ENCODE results near the gene TMEFF2. TPM values are rescaled to one million over a fixed set of nuclear protein-coding genes. Genes with fewer than 3 reads are reported as not detected.

The TMEFF2 gene
- total RNA-seq, 2 donors from 2014 or later, result 3.2 to 55.8 TPM

- no peak for DNase-seq (ENCODE audit: low spot score)
- TF ChIP-seq CTCF (IDR thresholded peaks at IDR 0.05) (no peak), POLR2A (IDR thresholded peaks at IDR 0.05) (no peak), POLR2AphosphoS5 (IDR thresholded peaks at IDR 0.05) (no peak)
- Histone ChIP-seq H3K4me1 (replicated peaks) (no peaks in the 10 kb centered on the region), H3K27me3 (replicated peaks; ENCODE audit: insufficient read depth) (no peaks in the 10 kb centered on the region), H3K4me3 (no peak overlapping the region), H3K9me3 (no peaks in the 10 kb centered on the region), H3K36me3 (no peaks in the 10 kb centered on the region), H3K27ac (no peak overlapping the region)
- intact Hi-C loops (cut with DNase I), result no loop called here
- 80% methylated on average over 5 of the region's 5 CpGs for WGBS
Observed at GRCh38 chr2:191981706-191982105, 213.0 kb downstream of the TMEFF2 start.

- WGBS, result 96% methylated on average over 3 of the region's 3 CpGs
- Histone ChIP-seq H3K27ac (no peak overlapping the region), H3K9me3 (no peaks in the 10 kb centered on the region), H3K27me3 (replicated peaks; ENCODE audit: insufficient read depth) (no peaks in the 10 kb centered on the region), H3K36me3 (no peaks in the 10 kb centered on the region), H3K4me1 (replicated peaks) (no peaks in the 10 kb centered on the region), H3K4me3 (no peak overlapping the region)
- TF ChIP-seq POLR2A (IDR thresholded peaks at IDR 0.05) (no peak), CTCF (IDR thresholded peaks at IDR 0.05) (no peak), POLR2AphosphoS5 (IDR thresholded peaks at IDR 0.05) (no peak)
- DNase-seq (ENCODE audit: low spot score), result no peak
- intact Hi-C loops (cut with DNase I), result no loop called here
Observed at GRCh38 chr2:191980483-191980882, 214.2 kb downstream of the TMEFF2 start.

GRCh38 chr2:191979221-191979730, 215.5 kb downstream of the TMEFF2 start:
- TF ChIP-seq POLR2AphosphoS5 (IDR thresholded peaks at IDR 0.05) (no peak), POLR2A (IDR thresholded peaks at IDR 0.05) (no peak), CTCF (IDR thresholded peaks at IDR 0.05) (no peak)
- no peaks in the 10 kb centered on the region for H3K36me3 ChIP-seq
- H3K9me3 ChIP-seq, result no peaks in the 10 kb centered on the region
- no peak for DNase-seq (ENCODE audit: low spot score)
- intact Hi-C loops (cut with DNase I), result no loop called here
- 47% methylated on average over 2 of the region's 2 CpGs for WGBS
- no peak overlapping the region for H3K4me3 ChIP-seq
- no peaks in the 10 kb centered on the region for H3K4me1 ChIP-seq (replicated peaks)
- no peak overlapping the region for H3K27ac ChIP-seq
- H3K27me3 ChIP-seq (replicated peaks; ENCODE audit: insufficient read depth), result no peaks in the 10 kb centered on the region

- Histone ChIP-seq H3K27ac (no peak overlapping the region), H3K9me3 (no peaks in the 10 kb centered on the region), H3K4me1 (replicated peaks) (no peaks in the 10 kb centered on the region), H3K36me3 (no peaks in the 10 kb centered on the region), H3K27me3 (replicated peaks; ENCODE audit: insufficient read depth) (no peaks in the 10 kb centered on the region), H3K4me3 (no peak overlapping the region)
- TF ChIP-seq CTCF (IDR thresholded peaks at IDR 0.05) (no peak), POLR2A (IDR thresholded peaks at IDR 0.05) (no peak), POLR2AphosphoS5 (IDR thresholded peaks at IDR 0.05) (no peak)
- intact Hi-C loops (cut with DNase I), result no loop called here
- 87% methylated on average over 1 of the region's 1 CpG for WGBS
- DNase-seq (ENCODE audit: low spot score), result no peak
Observed at GRCh38 chr2:191977754-191978153, 217.0 kb downstream of the TMEFF2 start.

GRCh38 chr2:191976436-191976835, 218.3 kb downstream of the TMEFF2 start:
- Histone ChIP-seq H3K9me3 (no peaks in the 10 kb centered on the region), H3K27me3 (replicated peaks; ENCODE audit: insufficient read depth) (no peaks in the 10 kb centered on the region), H3K27ac (no peak overlapping the region), H3K36me3 (no peaks in the 10 kb centered on the region), H3K4me3 (no peak overlapping the region), H3K4me1 (replicated peaks) (no peaks in the 10 kb centered on the region)
- no peak for DNase-seq (ENCODE audit: low spot score)
- TF ChIP-seq POLR2AphosphoS5 (IDR thresholded peaks at IDR 0.05), result no peak
- TF ChIP-seq POLR2A (IDR thresholded peaks at IDR 0.05), result no peak
- TF ChIP-seq CTCF (IDR thresholded peaks at IDR 0.05), result no peak
- 81% methylated on average over 3 of the region's 3 CpGs for WGBS
- intact Hi-C loops (cut with DNase I), result no loop called here

Data from prostate gland (tissue), 2 donors.